ENCODE data around the gene LEFTY1. TPM values are rescaled to one million over a fixed set of nuclear protein-coding genes. Genes with fewer than 3 reads are reported as not detected.
A peak's percentile ranks its signal among the peaks of the same experiment; 100 is the strongest.

The LEFTY1 gene
- total RNA-seq, 1 experiment from 2014 or later, result 0.10 TPM

- DNase-seq (ENCODE audit: low read depth), result no peak
These were observed 26.6 kb upstream of the LEFTY1 start for GRCh38 chr1:225915538-225915991.

DNA sequence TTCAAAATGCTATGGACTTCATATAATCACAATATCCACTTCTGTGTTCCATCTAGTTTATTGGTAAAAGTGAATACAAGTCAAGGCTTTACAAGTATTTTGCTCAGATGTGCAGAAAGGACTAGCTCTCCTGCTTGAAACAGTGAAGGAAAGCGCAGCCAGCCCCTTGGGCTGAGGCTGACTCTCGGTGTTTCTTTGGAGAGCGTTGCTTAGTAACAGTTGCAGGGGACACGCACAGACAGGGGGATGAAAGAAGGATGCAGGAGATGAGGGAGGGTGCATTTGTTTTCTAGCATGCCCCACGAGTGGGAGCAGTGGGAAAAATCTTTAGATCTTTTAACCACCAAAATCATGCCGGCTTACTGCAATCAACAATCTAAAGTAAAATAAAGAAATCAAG is 26.0 kb upstream of the LEFTY1 start:
- DNase-seq (ENCODE audit: low read depth), result no peak

GRCh38 chr1:225914391-225914790 is 25.4 kb upstream of the LEFTY1 start:
- DNase-seq (ENCODE audit: low read depth), result no peak

GRCh38 chr1:225911191-225912130 is 22.5 kb upstream of the LEFTY1 start:
- DNase-seq (ENCODE audit: low read depth), result no peak

- no peak for DNase-seq (ENCODE audit: low read depth)
These were observed 20.5 kb upstream of the LEFTY1 start for GRCh38 chr1:225909477-225909876.

GRCh38 chr1:225908773-225909172 is 19.8 kb upstream of the LEFTY1 start:
- no peak for DNase-seq (ENCODE audit: low read depth)

DNA sequence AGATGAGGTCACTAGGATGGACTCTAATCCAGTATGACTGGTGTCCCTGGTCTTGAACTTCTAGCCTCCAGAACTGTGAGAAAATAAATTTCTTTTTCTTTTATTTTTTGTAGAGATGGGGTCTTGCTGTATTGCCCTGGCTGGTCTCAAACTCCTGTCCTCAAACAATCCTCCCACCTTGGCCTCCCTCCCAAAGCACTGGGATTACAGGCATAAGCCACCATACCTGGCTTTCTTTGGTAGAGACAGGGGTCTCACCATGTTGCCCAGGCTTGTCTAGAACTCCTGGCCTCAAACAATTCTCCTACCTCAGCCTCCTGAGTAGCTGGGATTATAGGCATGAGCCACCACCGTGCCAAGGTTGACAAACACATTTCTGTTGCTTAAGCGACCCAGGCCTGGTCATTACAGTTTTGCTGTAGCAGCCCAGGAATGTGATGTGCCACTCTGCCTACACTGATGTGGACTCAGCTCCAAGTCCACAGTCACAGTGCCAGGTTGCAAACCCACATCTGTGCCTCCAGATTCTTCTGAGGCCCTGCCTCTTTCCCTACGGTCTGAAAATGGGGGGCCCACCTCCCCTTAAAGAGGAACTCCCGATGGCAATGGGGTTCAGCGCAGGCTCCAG is 19.2 kb upstream of the LEFTY1 start:
- no peak for DNase-seq (ENCODE audit: low read depth)

- DNase-seq (ENCODE audit: low read depth), result no peak
These were observed 18.4 kb upstream of the LEFTY1 start for GRCh38 chr1:225907341-225907740.

DNA sequence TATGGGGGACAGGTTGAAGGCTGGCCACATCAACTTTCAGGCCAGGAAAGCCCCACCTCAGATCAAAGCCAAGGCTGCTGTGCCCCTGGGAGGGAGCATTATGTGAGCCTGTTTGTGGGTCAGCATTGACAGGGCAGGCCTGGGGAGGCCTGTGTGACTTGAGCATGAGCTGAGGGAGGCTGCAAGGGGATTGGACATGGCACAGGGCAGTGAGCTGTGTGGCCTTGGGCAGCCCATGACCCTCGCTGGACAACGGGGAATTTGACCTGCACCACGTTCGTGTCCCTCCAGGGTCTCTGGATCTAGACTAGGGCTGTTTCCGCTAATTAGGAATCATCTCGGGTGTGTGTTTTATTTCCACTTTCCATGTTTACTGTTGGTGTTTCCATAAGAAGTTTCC is 17.5 kb upstream of the LEFTY1 start:
- no peak for DNase-seq (ENCODE audit: low read depth)

GRCh38 chr1:225903623-225904022 is 14.7 kb upstream of the LEFTY1 start:
- DNase-seq (ENCODE audit: low read depth), result no peak

GRCh38 chr1:225899044-225899925 is 10.3 kb upstream of the LEFTY1 start:
- DNase-seq (ENCODE audit: low read depth), result no peak

- no peak for DNase-seq (ENCODE audit: low read depth)
These were observed 8.9 kb upstream of the LEFTY1 start for GRCh38 chr1:225897595-225898514.

GRCh38 chr1:225896937-225897549 is 8.1 kb upstream of the LEFTY1 start:
- peak; percentile 81 for DNase-seq (ENCODE audit: low read depth)

DNA sequence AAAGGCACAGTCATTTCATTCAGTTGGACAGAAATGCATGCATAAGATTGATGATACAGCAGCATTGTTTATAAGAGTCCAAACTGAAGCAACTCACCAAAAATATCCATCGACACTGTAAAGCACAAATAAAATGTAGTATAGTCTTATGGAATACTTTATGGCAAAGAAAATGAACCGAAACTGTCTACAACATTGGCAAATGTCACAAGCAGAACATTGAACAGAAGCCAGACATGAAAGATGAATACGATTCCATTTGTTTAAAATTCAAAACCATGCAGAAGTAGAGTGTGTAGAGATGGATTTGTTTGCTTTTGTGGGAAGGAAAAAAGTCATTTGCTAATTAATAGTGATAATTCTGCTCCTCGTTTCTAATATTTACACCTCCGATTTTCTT is 7.5 kb upstream of the LEFTY1 start:
- no peak for DNase-seq (ENCODE audit: low read depth)

DNA sequence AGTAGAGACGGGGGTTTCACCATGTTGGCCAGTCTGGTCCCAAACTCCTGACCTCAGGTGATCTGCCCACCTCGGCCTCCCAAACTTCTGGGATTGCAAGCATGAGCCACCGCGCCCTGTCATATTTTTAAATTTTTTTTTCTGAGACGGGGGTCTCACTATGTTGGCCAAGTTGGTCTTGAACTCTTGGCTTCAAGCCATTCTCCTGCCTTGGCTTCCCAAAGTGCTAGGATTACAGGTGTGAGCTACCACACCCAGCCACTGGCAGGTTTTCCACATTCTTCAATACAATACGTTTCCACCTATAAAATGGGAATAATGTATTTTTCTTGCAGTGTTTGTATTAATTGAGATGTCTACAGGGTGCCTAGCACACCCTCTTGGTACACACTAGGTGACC is 3.4 kb upstream of the LEFTY1 start:
- DNase-seq (ENCODE audit: low read depth), result no peak

DNA sequence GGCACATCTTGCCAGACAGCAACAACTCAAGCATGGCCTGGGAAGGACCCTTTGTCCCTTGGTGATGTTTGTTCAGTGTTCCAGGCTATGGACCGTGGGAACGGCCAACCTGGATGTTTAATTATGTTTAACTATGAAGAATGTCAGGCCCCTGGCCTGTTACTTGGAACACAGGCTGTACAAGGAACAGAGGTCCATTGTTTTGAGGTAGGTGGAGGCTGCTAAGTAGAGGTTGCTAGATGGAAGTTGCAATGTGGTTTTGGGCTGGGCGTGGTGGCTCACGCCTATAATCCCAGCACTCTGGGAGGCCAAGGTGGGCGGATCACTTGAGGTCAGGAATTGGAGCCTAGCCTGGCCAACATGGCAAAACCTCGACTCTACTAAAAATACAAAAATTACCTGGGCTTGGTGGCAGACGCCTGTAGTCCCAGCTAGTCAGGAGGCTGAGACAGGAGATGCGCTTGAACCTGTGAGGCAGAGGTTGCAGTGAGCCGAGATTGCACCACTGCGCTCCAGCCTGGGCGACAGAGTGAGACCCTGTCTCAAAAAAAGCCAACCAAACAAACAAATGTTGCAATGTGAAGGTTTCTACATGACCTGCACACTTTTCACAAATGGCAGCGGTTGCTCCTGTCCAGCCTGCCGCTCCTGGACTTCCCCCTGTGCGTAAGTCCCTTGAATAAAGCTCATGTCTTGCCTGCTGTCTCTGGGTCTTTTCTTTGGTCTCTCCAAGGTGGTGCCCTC is 2.5 kb upstream of the LEFTY1 start:
- DNase-seq (ENCODE audit: low read depth), result peak; percentile 63

GRCh38 chr1:225890346-225891228 is 1.6 kb upstream of the LEFTY1 start:
- peak; percentile 53 for DNase-seq (ENCODE audit: low read depth)

DNA sequence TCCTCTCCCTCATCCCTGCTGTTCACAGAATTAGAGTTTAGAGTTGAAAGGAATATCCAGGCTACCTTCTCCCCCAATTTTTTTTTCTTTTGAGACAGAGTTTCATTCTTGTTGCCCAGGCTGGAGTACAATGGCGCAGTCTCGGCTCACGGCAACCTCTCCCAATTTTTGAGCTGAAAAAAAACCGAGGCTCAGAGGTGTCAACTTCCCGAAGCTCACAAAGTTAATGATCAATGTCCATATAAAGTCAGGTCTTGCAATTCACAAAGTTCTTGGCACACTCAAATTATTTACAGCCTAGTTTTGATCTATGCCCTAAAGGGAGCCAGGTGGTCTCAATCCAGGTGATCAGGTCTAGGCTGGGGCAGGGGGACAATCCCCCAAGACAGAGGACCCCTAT is 797 bp upstream of the LEFTY1 start:
- DNase-seq (ENCODE audit: low read depth), result no peak

Data from M059J (cell line).